Fibroblast of the aortic adventitia (primary cell): ENCODE data around the gene MEAF6. TPM values are rescaled to one million over a fixed set of nuclear protein-coding genes. Genes with fewer than 3 reads are reported as not detected.

Source experiments
- DNase-seq: peaks from one replicate; pipeline ENCODE4 v3.0.0-alpha.2; 2010; ENCODE audit warnings: low read depth
- H3K4me3 ChIP-seq: 2 replicates; pipeline ENCODE4 v1.5.1; 2011; ENCODE audit warnings: low read depth, mild to moderate bottlenecking, control low read depth, low read length, moderate library complexity
- CTCF ChIP-seq: IDR thresholded peaks from 2 replicates; pipeline ENCODE4 v1.5.1; 2011; ENCODE audit warnings: mild to moderate bottlenecking, low read length, control low read depth, inconsistent platforms; ENCODE audit not compliant: insufficient read depth
- total RNA-seq: library from RNA; depleted of rRNA; stranded (reverse); fragments of >200 nt; gene quantifications from 2 replicates; pipeline ENCODE4 v1.2.3, GENCODE V29; 2012; ENCODE audit warnings: low replicate concordance

Gene MEAF6
- total RNA-seq, 1 donor: 84.5 TPM

GRCh38 chr1:37479255-37480124 lies 35.1 kb downstream of the MEAF6 start:
- peak overlapping the region; percentile 63 for H3K4me3 ChIP-seq
- peak; percentile 73 for DNase-seq
- no peak for TF ChIP-seq CTCF

- DNase-seq: peak; percentile 52
- no peak for TF ChIP-seq CTCF
- peak overlapping the region; percentile 63 for H3K4me3 ChIP-seq
These were observed 35.7 kb downstream of the MEAF6 start for GRCh38 chr1:37478890-37479254.

- DNase-seq: peak; percentile 40
- TF ChIP-seq CTCF: no peak
- H3K4me3 ChIP-seq: peak overlapping the region; percentile 63
These were observed 36.1 kb downstream of the MEAF6 start for GRCh38 chr1:37478451-37478881.

- H3K4me3 ChIP-seq: peak overlapping the region; percentile 86
These were observed 36.6 kb downstream of the MEAF6 start for GRCh38 chr1:37477946-37478345.

GRCh38 chr1:37477198-37477931 lies 37.2 kb downstream of the MEAF6 start:
- peak overlapping the region; percentile 86 for H3K4me3 ChIP-seq
- peak; percentile 50 for DNase-seq
- no peak for TF ChIP-seq CTCF

More at GRCh38 chr1:37477946-37478345, 36.6 kb downstream of the MEAF6 start:
- no peak for DNase-seq
- TF ChIP-seq CTCF: no peak

- DNase-seq: peak; percentile 94
- TF ChIP-seq CTCF: no peak
These were observed 37.9 kb downstream of the MEAF6 start for GRCh38 chr1:37476460-37477197.

More at GRCh38 chr1:37476460-37477197, 37.9 kb downstream of the MEAF6 start:
- H3K4me3 ChIP-seq: peak overlapping the region; percentile 86
